LHCN-M2 (cell line): Measurements from ENCODE around the gene RHEB. TPM values are rescaled to one million over a fixed set of nuclear protein-coding genes. Genes with fewer than 3 reads are reported as not detected.

Experiments
- DNase-seq: peaks from one replicate; pipeline ENCODE4 v3.0.0-alpha.2; 2012; ENCODE audit warnings: low read depth
- total RNA-seq: library from RNA; depleted of rRNA; stranded (reverse); fragments of >200 nt; gene quantifications from 2 replicates; pipeline ENCODE4 v1.2.3, GENCODE V29; 2014

RHEB gene
- total RNA-seq, 1 experiment from 2014 or later, result 138 TPM

DNA sequence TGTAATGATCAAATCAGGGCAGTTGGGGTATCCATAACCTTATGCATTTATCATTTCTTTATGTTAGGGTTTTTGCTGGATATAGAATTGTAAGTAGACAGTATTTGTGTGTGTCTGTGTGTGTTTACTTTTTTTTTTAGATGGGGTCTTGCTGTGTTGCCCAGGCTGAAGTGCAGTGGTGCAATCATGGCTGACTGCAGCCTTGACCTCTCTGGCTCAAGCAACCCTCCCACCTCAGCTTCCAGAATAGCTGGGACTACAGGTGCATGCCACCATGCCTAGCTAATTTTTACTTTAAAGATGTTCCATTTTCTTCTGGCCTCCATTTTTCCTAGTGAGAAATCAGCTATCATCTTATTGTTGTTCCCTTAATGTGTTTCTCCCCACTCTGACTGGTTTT is 10.1 kb upstream of the RHEB start:
- DNase-seq, result no peak

- DNase-seq, result no peak
Observed at GRCh38 chr7:151524845-151525244, 5.2 kb upstream of the RHEB start.

DNA sequence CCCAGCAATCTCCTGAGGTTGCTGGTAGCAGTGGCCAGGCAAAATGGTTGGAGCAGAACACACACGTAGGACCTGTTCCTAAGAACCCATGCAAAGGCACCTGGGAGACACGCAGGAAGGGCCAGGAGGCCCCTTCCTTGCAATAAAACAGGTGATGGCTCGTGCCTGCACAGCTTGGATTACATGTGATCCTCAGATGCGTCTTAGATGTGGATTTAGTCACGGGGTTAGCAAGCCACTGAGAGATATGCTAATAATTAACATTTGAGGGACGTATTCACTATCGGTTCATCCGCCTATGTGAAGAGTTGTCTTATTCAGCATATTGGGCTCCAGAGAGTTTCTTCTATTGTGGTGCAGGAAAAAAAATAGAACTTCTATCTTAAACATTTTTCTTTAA is 4.6 kb upstream of the RHEB start:
- no peak for DNase-seq

GRCh38 chr7:151520419-151521261 is 945 bp upstream of the RHEB start:
- DNase-seq, result peak; percentile 25

DNA sequence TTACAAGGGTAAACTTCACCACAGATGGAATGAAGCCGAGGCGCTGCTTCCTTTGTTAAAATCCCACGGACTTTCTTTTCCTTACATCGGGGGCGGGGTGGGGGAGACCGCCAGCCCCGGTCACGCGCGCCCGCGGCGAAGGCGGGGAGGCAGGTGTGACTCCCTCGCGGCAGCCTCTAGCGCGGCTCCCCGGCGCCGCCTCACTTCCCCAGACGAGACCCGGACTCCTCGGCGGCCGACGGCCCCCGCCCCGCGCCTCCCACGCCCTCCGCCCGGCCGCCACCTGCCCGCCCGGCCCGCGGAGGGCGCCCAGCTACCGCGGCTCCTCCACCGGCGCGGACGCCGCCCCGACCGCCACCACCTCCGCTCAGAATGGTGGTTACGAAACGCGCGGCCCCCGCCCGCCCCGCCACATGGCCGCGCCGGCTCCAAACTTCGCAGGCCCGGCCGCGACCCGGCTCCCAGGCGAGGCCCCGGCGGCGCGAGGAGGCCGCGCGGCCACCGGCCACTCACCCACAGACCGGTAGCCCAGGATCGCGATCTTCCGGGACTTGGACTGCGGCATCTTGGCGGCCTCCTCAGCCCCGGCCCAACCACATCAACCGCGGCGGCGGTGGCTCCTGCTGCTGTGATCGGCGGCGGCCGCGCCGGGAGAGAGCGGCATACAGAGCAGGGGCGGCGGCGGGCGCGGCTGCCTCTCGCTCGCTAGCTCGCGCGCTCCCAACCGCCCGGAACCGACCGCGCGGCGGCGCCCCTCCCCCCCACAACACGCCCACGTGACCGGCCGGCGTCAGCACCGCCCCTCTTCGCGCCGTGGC is 539 bp downstream of the RHEB start:
- DNase-seq, result peak; percentile 29

DNA sequence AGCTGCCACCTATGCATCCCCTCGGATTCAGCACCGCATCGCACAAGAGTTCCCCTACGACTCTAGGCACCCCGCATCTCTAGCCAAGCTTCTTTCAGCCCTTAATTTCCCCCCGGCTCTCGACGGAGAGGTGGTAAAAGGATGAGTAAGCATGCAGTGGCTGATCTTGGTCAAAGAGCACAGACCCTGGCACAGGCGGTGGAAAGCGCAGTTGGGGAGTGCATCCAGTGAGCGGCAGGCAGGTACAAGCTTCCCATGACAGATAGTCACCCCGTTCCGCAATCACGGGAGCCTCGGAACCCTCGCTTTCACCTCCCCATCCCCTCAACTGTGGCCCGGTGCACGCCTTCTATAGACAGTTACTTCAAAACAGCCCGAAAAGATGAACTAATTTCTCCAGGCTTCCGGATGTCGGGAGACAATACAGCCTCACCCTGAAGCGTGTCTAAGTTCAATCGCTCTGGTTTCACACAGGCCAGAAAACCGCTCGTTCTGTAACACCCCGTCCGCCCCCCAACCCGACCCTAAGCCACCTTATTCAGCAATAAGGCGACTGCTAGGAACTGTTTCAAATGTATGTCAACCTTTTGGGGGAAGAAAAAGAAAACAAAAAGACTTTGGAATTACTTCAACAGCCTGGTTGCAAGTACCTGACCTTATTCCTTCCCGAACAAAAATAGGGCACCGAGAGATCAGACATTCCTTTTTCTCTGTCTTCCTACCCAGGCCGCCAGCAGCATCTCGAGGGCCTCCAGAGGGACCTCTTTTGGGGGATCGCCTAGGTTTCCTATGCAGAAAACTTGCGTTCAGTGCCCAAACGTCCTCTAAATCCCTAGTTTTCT is 1.4 kb downstream of the RHEB start:
- DNase-seq, result peak; percentile 66

- no peak for DNase-seq
Observed at GRCh38 chr7:151517601-151518104, 2.0 kb downstream of the RHEB start.

DNA sequence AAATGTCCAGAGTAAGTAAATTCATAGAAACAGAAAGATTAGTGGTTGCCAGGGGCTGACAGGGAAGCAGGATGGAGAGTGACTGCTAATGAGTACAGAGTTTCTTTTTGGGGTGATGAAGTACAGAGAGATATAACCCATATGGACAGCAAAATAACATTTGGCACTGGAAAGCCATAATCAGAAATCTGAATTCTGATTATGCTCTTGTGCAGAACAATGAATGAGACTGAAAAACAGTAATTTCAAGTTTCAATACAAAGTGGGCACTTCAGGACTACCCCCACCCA is 4.5 kb downstream of the RHEB start:
- DNase-seq, result no peak

DNA sequence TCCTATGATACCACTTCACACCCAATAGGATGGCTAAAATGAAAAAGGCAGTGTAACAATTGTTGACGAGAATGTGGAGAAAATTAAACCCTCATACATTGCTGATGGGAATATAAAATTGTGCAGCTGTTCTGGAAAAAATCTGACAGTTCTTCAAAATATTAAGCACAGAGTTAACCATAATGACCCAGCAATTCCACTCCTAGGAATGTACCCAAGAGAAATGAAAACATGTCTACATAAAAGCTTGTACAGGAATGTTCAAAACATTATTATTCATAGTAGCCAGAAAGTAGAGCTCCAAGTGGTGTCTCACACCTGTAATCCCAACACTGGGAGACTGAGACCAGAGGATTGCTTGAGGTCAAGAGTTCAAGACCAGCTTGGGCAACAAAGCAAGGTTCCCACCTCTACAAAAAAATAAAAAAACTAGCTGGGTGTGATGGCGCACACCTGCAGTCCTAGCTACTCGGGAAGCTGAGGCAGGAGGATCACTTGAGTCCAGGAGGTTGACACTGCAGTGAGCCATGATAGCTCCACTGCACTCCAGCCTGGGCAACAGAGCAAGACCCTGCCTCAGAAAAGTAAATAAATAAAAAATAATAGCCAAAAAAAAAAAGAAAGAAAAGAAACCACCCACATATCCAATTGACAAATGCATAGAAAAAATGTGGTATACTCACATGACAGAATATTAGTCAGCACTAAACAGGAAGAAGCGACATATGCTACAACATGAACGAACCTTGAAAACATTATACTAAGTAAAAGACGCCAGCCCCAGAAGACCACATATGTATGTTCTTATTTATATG is 5.0 kb downstream of the RHEB start:
- peak; percentile 59 for DNase-seq

GRCh38 chr7:151513133-151513532 is 6.6 kb downstream of the RHEB start:
- DNase-seq, result no peak

GRCh38 chr7:151512353-151512752 is 7.3 kb downstream of the RHEB start:
- no peak for DNase-seq

GRCh38 chr7:151511946-151512345 is 7.7 kb downstream of the RHEB start:
- no peak for DNase-seq

DNA sequence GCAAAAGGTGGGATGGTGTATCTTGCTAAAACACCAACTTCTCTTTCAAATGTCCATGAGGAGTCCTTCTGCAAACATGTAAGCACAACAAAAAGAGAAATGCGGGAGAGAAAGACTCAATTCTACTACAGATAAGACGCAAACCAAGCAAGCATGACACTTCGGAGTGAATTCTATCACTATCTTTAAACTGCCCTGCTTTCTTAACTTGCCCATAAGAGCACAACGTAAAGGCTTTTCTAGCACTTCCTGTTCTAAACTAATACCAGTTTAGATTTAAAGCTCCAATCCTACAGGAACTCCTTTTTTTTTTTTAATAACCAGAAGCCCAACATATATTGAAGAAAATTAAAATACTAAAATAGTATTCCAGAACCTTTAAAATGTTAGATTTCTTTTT is 8.4 kb downstream of the RHEB start:
- DNase-seq, result no peak

GRCh38 chr7:151509670-151510333 is 9.9 kb downstream of the RHEB start:
- no peak for DNase-seq

- DNase-seq, result no peak
Observed at GRCh38 chr7:151508991-151509390, 10.7 kb downstream of the RHEB start.

DNA sequence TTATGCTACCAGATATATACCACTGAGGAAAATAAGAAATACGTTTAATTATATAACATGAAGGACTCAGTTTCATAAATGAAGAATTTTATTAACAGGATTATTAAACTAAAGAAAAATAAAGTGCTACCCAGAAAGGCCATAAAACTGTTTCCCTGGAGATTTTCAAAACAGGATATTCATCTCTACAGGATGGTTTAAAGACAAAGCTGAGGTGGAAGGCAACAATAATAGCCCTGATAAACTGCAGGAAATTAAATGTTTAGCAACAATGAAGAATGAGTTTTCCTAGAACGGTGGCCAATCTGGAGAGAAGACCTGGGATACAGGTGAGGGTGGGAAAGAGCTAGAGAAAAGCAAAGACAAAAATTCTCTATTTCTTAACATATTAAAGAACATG is 11.9 kb downstream of the RHEB start:
- DNase-seq, result no peak

DNA sequence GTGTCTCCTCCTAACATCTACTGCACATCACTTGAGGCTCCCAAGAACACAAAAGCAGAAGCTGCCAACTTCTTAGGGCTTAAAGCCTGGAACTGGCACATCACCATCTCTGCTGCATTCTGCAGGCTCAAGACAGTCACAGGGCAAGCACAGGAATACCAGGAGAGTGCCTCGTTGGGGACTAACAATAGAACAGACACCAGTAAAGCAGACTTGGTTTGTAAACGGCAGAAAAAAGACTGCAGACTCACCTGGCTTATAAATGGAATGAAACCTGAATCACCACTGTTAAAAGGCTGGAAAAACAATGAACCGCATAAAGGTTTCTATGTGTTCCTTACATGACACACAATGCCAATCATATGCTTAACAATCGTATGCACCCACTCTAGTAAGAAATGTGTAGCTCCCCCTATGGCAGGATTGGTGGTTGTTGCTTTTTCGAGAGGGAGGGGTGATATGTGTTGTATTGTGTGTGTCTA is 12.8 kb downstream of the RHEB start:
- no peak for DNase-seq

GRCh38 chr7:151505836-151506468 is 13.7 kb downstream of the RHEB start:
- no peak for DNase-seq

- no peak for DNase-seq
Observed at GRCh38 chr7:151505433-151505832, 14.3 kb downstream of the RHEB start.
